Measurements from ENCODE around the gene ATP6V1F. TPM values are rescaled to one million over a fixed set of nuclear protein-coding genes. Genes with fewer than 3 reads are reported as not detected.

The ATP6V1F gene
- total and polyA plus RNA-seq, 5 donors from 2014 or later: 67.9 to 361 (median 331) TPM

DNA sequence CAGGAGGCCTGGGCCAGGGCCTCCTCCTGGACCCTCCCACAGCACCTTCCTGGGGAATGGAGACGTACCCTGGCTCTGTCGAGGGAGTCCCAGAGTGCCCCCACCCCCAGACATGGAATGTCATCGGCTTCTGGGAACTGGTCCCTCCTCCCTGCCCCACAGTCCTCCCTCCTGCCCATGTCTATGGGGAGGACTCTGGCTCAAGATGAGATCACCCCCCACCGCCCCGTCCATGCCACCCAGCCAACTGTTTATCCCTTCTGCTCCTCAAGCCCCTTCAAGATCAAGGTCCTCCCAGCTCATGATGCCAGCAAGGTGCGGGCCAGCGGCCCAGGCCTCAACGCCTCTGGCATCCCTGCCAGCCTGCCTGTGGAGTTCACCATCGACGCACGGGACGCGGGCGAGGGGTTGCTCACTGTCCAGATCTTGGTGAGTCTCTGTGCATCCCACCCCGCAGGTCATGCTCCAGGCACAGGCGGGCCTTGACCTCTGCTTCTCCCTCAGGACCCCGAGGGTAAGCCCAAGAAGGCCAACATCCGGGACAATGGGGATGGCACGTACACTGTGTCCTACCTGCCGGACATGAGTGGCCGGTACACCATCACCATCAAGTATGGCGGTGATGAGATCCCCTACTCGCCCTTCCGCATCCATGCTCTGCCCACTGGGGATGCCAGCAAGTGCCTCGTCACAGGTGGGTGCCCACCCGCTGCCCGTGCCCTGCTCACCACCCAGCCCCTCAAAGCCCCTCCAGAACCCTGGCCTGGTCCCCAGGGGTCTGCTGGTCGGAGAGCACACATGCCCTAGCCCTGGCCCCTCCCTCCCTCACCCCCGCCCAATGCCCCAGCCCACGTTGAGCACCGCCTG is 14.1 kb upstream of the ATP6V1F start:
- Mint-ChIP-seq H3K27me3 (no peaks in the 10 kb centered on the region), H3K9me3 (no peaks in the 10 kb centered on the region), H3K4me3 (peak overlapping the region in 1 of 4 donors; percentile 47), H3K36me3 (no peaks in the 10 kb centered on the region), H3K4me1 (no peaks in the 10 kb centered on the region), H3K27ac (no peak overlapping the region)
- H3K27me3 ChIP-seq (ENCODE audit: control insufficient read depth, insufficient read depth, low read length): no peaks in the 10 kb centered on the region
- no peak overlapping the region for H3K4me3 ChIP-seq (ENCODE audit: low read depth, low read length)
- H3K4me1 ChIP-seq (ENCODE audit: control insufficient read depth, insufficient read depth, low read length, poor library complexity, severe bottlenecking): no peaks in the 10 kb centered on the region
- H3K27ac ChIP-seq (ENCODE audit: insufficient read depth, low read length, poor library complexity, severe bottlenecking): no peak overlapping the region
- no peaks in the 10 kb centered on the region for H3K36me3 ChIP-seq (ENCODE audit: control insufficient read depth, insufficient read depth, low read length)
- no peaks in the 10 kb centered on the region for H3K9me3 ChIP-seq (ENCODE audit: control insufficient read depth in 2 of 2, low read length in 2 of 2)
- ATAC-seq (ENCODE audit: low read depth in 2 of 2) (no peak), DNase-seq (no peak)

DNA sequence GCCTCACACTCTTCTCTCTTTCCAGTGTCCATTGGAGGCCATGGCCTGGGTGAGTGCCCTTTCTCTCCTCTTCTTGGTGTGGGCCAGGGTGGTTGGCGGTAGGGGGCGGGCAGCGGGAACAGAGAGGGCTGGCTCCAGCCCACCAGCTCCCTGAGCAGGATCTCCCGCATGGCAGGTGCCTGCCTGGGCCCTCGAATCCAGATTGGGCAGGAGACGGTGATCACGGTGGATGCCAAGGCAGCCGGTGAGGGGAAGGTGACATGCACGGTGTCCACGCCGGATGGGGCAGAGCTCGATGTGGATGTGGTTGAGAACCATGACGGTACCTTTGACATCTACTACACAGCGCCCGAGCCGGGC is 13.5 kb upstream of the ATP6V1F start:
- no peaks in the 10 kb centered on the region for H3K9me3 ChIP-seq (ENCODE audit: control insufficient read depth in 2 of 2, low read length in 2 of 2)
- H3K36me3 ChIP-seq (ENCODE audit: control insufficient read depth, insufficient read depth, low read length): no peaks in the 10 kb centered on the region
- H3K4me3 ChIP-seq (ENCODE audit: low read depth, low read length): no peak overlapping the region
- no peak for DNase-seq
- no peaks in the 10 kb centered on the region for H3K9me3 Mint-ChIP-seq
- no peaks in the 10 kb centered on the region for H3K4me1 Mint-ChIP-seq
- H3K27ac ChIP-seq (ENCODE audit: insufficient read depth, low read length, poor library complexity, severe bottlenecking): no peak overlapping the region
- H3K27me3 Mint-ChIP-seq: no peaks in the 10 kb centered on the region
- H3K36me3 Mint-ChIP-seq: no peaks in the 10 kb centered on the region
- no peaks in the 10 kb centered on the region for H3K4me1 ChIP-seq (ENCODE audit: control insufficient read depth, insufficient read depth, low read length, poor library complexity, severe bottlenecking)
- ATAC-seq (ENCODE audit: low read depth in 2 of 2): no peak
- H3K27ac Mint-ChIP-seq: no peak overlapping the region
- no peak overlapping the region for H3K4me3 Mint-ChIP-seq
- H3K27me3 ChIP-seq (ENCODE audit: control insufficient read depth, insufficient read depth, low read length): no peaks in the 10 kb centered on the region

DNA sequence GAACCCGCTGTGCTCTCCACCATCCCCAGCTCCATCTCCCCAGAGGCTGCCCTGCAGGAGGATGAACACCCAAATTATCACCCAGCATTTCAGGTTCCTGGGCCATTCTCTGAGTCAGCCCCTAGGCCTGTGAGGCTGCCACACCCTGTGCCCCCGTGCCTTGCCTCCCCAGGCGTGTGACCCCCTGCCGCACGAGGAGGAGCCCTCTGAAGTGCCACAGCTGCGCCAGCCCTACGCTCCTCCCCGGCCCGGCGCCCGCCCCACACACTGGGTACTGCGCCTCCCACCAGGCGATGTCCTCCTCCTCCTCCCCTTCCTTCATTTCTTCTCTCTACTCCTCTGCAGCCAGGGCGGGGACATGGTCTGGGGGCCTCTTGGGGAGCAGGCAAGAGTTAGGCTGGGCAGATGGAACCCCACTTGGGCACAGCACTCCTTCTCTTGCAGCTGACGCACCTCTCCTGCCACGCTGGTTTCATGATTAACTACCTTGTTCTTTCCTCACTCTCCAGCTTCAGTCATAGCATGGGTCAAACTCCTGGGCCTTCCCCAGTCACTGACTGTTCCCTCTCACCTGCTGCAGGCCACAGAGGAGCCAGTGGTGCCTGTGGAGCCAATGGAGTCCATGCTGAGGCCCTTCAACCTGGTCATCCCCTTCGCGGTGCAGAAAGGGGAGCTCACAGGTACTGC is 12.7 kb upstream of the ATP6V1F start:
- H3K4me1 Mint-ChIP-seq: no peaks in the 10 kb centered on the region
- H3K4me1 ChIP-seq (ENCODE audit: control insufficient read depth, insufficient read depth, low read length, poor library complexity, severe bottlenecking): no peaks in the 10 kb centered on the region
- DNase-seq: no peak

DNA sequence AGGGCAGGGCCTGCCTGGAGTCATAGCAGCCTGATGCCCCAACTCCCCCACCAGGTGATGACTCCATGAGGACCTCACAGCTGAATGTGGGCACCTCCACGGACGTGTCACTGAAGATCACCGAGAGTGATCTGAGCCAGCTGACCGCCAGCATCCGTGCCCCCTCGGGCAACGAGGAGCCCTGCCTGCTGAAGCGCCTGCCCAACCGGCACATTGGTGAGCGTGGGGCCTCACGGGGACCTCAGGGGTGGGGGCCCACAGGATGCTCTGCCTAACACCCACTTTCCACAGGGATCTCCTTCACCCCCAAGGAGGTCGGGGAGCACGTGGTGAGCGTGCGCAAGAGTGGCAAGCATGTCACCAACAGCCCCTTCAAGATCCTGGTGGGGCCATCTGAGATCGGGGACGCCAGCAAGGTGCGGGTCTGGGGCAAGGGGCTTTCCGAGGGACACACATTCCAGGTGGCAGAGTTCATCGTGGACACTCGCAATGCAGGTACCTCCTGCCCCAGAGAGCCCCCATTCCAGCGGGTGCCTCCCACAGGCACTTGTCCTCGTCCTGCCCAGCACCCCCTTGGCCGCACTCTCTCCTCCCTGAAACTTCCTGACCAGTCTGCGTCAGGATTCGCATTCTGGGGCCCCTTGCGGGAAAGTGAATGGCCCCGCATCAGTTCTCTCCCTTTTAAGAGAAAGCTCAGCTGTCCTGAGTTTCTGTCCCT is 10.0 kb upstream of the ATP6V1F start:
- H3K27ac Mint-ChIP-seq: no peak overlapping the region
- H3K4me3 ChIP-seq (ENCODE audit: low read depth, low read length): no peak overlapping the region
- H3K4me1 ChIP-seq (ENCODE audit: control insufficient read depth, insufficient read depth, low read length, poor library complexity, severe bottlenecking): no peaks in the 10 kb centered on the region
- DNase-seq (no peak), ATAC-seq (ENCODE audit: low read depth in 2 of 2) (no peak)
- no peak overlapping the region for H3K4me3 Mint-ChIP-seq
- H3K27me3 Mint-ChIP-seq: no peaks in the 10 kb centered on the region
- no peaks in the 10 kb centered on the region for H3K36me3 ChIP-seq (ENCODE audit: control insufficient read depth, insufficient read depth, low read length)
- H3K9me3 Mint-ChIP-seq: no peaks in the 10 kb centered on the region
- no peaks in the 10 kb centered on the region for H3K4me1 Mint-ChIP-seq
- H3K27me3 ChIP-seq (ENCODE audit: control insufficient read depth, insufficient read depth, low read length): no peaks in the 10 kb centered on the region
- no peaks in the 10 kb centered on the region for H3K9me3 ChIP-seq (ENCODE audit: control insufficient read depth in 2 of 2, low read length in 2 of 2)
- no peak overlapping the region for H3K27ac ChIP-seq (ENCODE audit: insufficient read depth, low read length, poor library complexity, severe bottlenecking)
- no peaks in the 10 kb centered on the region for H3K36me3 Mint-ChIP-seq

More for the DNA sequence above, 12.7 kb upstream of the ATP6V1F start:
- H3K27me3 Mint-ChIP-seq: no peaks in the 10 kb centered on the region
- Histone ChIP-seq H3K27ac (ENCODE audit: insufficient read depth, low read length, poor library complexity, severe bottlenecking) (no peak overlapping the region), H3K9me3 (ENCODE audit: control insufficient read depth in 2 of 2, low read length in 2 of 2) (no peaks in the 10 kb centered on the region), H3K27me3 (ENCODE audit: control insufficient read depth, insufficient read depth, low read length) (no peaks in the 10 kb centered on the region), H3K36me3 (ENCODE audit: control insufficient read depth, insufficient read depth, low read length) (no peaks in the 10 kb centered on the region), H3K4me3 (ENCODE audit: low read depth, low read length) (no peak overlapping the region)
- ATAC-seq (ENCODE audit: low read depth in 2 of 2): no peak
- H3K9me3 Mint-ChIP-seq: no peaks in the 10 kb centered on the region
- no peak overlapping the region for H3K4me3 Mint-ChIP-seq
- H3K36me3 Mint-ChIP-seq: no peaks in the 10 kb centered on the region
- no peak overlapping the region for H3K27ac Mint-ChIP-seq

DNA sequence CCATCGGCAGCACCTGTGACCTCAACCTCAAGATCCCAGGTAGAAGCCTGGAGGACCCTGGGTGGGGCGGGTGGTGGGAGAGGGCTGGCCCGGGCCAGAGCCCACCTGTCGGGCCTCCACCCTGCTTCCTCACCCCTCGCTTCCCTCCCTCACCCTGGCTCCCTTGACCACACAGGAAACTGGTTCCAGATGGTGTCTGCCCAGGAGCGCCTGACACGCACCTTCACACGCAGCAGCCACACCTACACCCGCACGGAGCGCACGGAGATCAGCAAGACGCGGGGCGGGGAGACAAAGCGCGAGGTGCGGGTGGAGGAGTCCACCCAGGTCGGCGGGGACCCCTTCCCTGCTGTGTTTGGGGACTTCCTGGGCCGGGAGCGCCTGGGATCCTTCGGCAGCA is 8.9 kb upstream of the ATP6V1F start:
- H3K27me3 Mint-ChIP-seq: no peaks in the 10 kb centered on the region
- Histone ChIP-seq H3K36me3 (ENCODE audit: control insufficient read depth, insufficient read depth, low read length) (no peaks in the 10 kb centered on the region), H3K27me3 (ENCODE audit: control insufficient read depth, insufficient read depth, low read length) (no peaks in the 10 kb centered on the region), H3K4me3 (ENCODE audit: low read depth, low read length) (no peak overlapping the region), H3K4me1 (ENCODE audit: control insufficient read depth, insufficient read depth, low read length, poor library complexity, severe bottlenecking) (no peaks in the 10 kb centered on the region), H3K9me3 (ENCODE audit: control insufficient read depth in 2 of 2, low read length in 2 of 2) (no peaks in the 10 kb centered on the region), H3K27ac (ENCODE audit: insufficient read depth, low read length, poor library complexity, severe bottlenecking) (no peak overlapping the region)
- no peak overlapping the region for H3K4me3 Mint-ChIP-seq
- no peak overlapping the region for H3K27ac Mint-ChIP-seq
- no peak for ATAC-seq (ENCODE audit: low read depth in 2 of 2)
- no peaks in the 10 kb centered on the region for H3K4me1 Mint-ChIP-seq
- no peak for DNase-seq
- no peaks in the 10 kb centered on the region for H3K9me3 Mint-ChIP-seq
- no peaks in the 10 kb centered on the region for H3K36me3 Mint-ChIP-seq

DNA sequence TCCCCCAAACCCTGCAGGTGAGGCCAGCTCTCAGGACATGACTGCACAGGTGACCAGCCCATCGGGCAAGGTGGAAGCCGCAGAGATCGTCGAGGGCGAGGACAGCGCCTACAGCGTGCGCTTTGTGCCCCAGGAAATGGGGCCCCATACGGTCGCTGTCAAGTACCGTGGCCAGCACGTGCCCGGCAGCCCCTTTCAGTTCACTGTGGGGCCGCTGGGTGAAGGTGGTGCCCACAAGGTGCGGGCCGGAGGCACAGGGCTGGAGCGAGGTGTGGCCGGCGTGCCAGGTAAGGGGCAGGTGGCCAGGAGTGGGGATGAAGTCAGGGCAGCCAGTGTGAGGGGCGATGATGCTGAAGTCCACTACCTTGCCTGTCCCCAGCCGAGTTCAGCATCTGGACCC is 8.3 kb upstream of the ATP6V1F start:
- H3K27ac Mint-ChIP-seq: no peak overlapping the region
- H3K4me3 Mint-ChIP-seq: no peak overlapping the region
- Histone ChIP-seq H3K36me3 (ENCODE audit: control insufficient read depth, insufficient read depth, low read length) (no peaks in the 10 kb centered on the region), H3K27ac (ENCODE audit: insufficient read depth, low read length, poor library complexity, severe bottlenecking) (no peak overlapping the region), H3K9me3 (ENCODE audit: control insufficient read depth in 2 of 2, low read length in 2 of 2) (no peaks in the 10 kb centered on the region), H3K4me1 (ENCODE audit: control insufficient read depth, insufficient read depth, low read length, poor library complexity, severe bottlenecking) (no peaks in the 10 kb centered on the region), H3K27me3 (ENCODE audit: control insufficient read depth, insufficient read depth, low read length) (no peaks in the 10 kb centered on the region), H3K4me3 (ENCODE audit: low read depth, low read length) (no peak overlapping the region)
- H3K9me3 Mint-ChIP-seq: no peaks in the 10 kb centered on the region
- H3K4me1 Mint-ChIP-seq: no peaks in the 10 kb centered on the region
- no peaks in the 10 kb centered on the region for H3K27me3 Mint-ChIP-seq
- ATAC-seq (ENCODE audit: low read depth in 2 of 2) (no peak), DNase-seq (no peak)
- H3K36me3 Mint-ChIP-seq: no peaks in the 10 kb centered on the region

DNA sequence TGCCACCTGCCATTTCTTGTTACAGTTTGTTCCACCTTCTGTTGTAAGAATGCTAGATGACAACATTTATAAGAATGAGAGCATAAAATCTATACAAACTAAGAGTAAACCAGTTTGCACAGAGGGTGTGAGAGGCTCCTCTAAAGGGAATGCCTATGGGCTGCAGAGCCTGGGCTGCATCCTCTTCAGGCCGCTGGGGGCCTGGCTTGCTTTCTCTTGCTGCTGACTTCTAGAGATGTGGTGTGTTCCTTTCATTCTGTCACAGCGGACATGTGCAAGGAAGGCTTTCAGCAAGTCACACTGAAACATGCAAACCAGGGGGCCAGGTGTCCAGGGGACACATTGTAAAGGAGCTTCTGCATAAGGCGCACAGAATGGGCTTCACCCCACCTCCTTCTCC is 7.1 kb upstream of the ATP6V1F start:
- no peaks in the 10 kb centered on the region for H3K9me3 ChIP-seq (ENCODE audit: control insufficient read depth in 2 of 2, low read length in 2 of 2)
- H3K27me3 Mint-ChIP-seq: no peaks in the 10 kb centered on the region
- peaks cover 0 to 2% (median 0%) of the 10 kb centered on the region in 4 donors for H3K4me1 Mint-ChIP-seq
- no peak overlapping the region for H3K27ac Mint-ChIP-seq
- no peaks in the 10 kb centered on the region for H3K4me1 ChIP-seq (ENCODE audit: control insufficient read depth, insufficient read depth, low read length, poor library complexity, severe bottlenecking)
- no peak for DNase-seq
- H3K27me3 ChIP-seq (ENCODE audit: control insufficient read depth, insufficient read depth, low read length): no peaks in the 10 kb centered on the region
- no peak overlapping the region for H3K27ac ChIP-seq (ENCODE audit: insufficient read depth, low read length, poor library complexity, severe bottlenecking)
- no peak for ATAC-seq (ENCODE audit: low read depth in 2 of 2)
- peak overlapping the region in 1 of 4 donors; percentile 22 for H3K4me3 Mint-ChIP-seq
- H3K36me3 ChIP-seq (ENCODE audit: control insufficient read depth, insufficient read depth, low read length): no peaks in the 10 kb centered on the region
- no peak overlapping the region for H3K4me3 ChIP-seq (ENCODE audit: low read depth, low read length)
- H3K36me3 Mint-ChIP-seq: no peaks in the 10 kb centered on the region
- H3K9me3 Mint-ChIP-seq: peaks cover 0 to 2% (median 0%) of the 10 kb centered on the region in 7 donors

All from CD4-positive, CD25-positive, alpha-beta regulatory T cell (primary cell).